Transverse colon (tissue), 4 donors: ENCODE results near the gene LRP1B. TPM values are rescaled to one million over a fixed set of nuclear protein-coding genes. Genes with fewer than 3 reads are reported as not detected.

Experiments
- DNase-seq: peaks from one replicate; pipeline ENCODE4 v3.0.0-alpha.2; 2019
- H3K27ac ChIP-seq, 4 donors: fragments of 200-600 bp; sonication (generic); 2 replicates each; pipeline ENCODE4 v1.5.1; 2016 to 2018; ENCODE audit warnings: inconsistent platforms in 4 of 4
- H3K27me3 ChIP-seq: fragments of 200-600 bp; sonication (generic); 2 replicates; pipeline ENCODE4 v1.5.1; 2017; ENCODE audit warnings: inconsistent platforms
- H3K36me3 ChIP-seq, 4 donors: fragments of 200-600 bp; sonication (generic); 2 replicates each; pipeline ENCODE4 v1.5.1; 2017 to 2019; ENCODE audit warnings: inconsistent platforms in 4 of 4
- H3K4me1 ChIP-seq, 4 donors: fragments of 200-600 bp; sonication (generic); 2 replicates each; pipeline ENCODE4 v1.5.1; 2017 to 2020; ENCODE audit warnings: inconsistent platforms in 4 of 4
- H3K4me3 ChIP-seq, 4 donors: fragments of 200-600 bp; sonication (generic); 1 replicate in 1 of 4; 2 replicates in 3 of 4; pipeline versions ENCODE4 v1.5.1 to v1.6.1; 2017 to 2019; ENCODE audit warnings: inconsistent platforms in 4 of 4
- H3K9me3 ChIP-seq, 2 donors: fragments of 200-600 bp; sonication (generic); 2 replicates each; pipeline ENCODE4 v1.5.1; 2017 to 2019; ENCODE audit warnings: inconsistent platforms in 2 of 2
- EP300 ChIP-seq: sonication (generic); formaldehyde crosslinking; IDR thresholded peaks from one replicate; pipeline ENCODE4 v1.6.1; 2017; ENCODE audit warnings: antibody characterized with exemption, low read depth
- POLR2A ChIP-seq: fragments of 450-650 bp; IDR thresholded peaks from one replicate; pipeline ENCODE4 v1.6.1; 2016; ENCODE audit warnings: antibody characterized with exemption, mild to moderate bottlenecking, moderate library complexity
- POLR2AphosphoS5 ChIP-seq, 3 donors: sonication (generic); formaldehyde crosslinking; IDR thresholded peaks; one replicate each; pipeline ENCODE4 v1.6.1; 2016; ENCODE audit warnings: antibody characterized with exemption in 3 of 3
- WGBS, 2 donors: methylation state at CpG; one replicate each; pipeline ENCODE4 v1.1.5; 2018; ENCODE audit warnings: low coverage in 1 of 2; 5-methylcytosine and 5-hydroxymethylcytosine counted together
- in situ Hi-C, 4 donors: fragments of 200-750 bp; cut with MboI; loops; one replicate each; pipeline versions ENCODE4 v1.15.0 to v1.15.1; 2017; ENCODE audit warnings: low sequenced_read_pairs in 3 of 4, low pct_ligation_motif_present in 1 of 4, low pct_unique_long_range_greater_than_20kb in 1 of 4
- intact Hi-C: fragments of 100-400 bp; cut with DNase I; formaldehyde crosslinking; loops from one replicate; pipeline ENCODE4 v1.15.1; 2023; ENCODE audit warnings: low total_unique reads
- total RNA-seq, 4 donors: library from RNA; depleted of rRNA; stranded (reverse); fragments of >200 nt; gene quantifications; one replicate each; pipeline ENCODE4 v1.1.0, GENCODE V29; 2016
- TF ChIP-seq, protein P1 (sequence below), 5 experiments: fragments of 200-600 bp in 3 of 5; fragments of 450-650 bp in 2 of 5; sonication (generic) in 3 of 5; IDR thresholded peaks; 1 replicate in 2 of 5; 2 replicates in 3 of 5; pipeline ENCODE4 v1.5.1; 2016 to 2017; ENCODE audit warnings: antibody characterized with exemption in 5 of 5, inconsistent platforms in 3 of 5, mild to moderate bottlenecking in 2 of 5, moderate library complexity in 1 of 5

Gene LRP1B
- total RNA-seq, 4 donors from 2014 or later = 0.48 to 5.4 (median 0.82) TPM; not detected in 1

DNA sequence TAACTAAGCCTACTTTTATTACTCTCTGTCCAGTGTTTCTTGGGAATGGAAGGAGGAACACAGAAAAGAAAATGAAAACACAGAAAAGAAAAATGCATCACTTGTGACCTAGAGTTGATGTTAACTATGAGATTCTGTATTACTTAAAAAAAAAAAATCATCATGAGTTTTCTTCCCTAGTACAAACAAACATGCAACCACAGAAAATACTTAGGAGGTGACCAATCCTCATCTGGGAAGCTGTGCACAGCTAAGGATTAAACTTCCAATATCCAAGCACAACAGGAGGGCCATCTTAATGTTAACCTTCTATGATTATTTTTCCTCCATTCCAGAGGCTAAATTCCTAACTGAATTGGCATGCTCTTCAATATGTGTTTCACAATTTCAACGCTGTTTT lies 1140.4 kb downstream of the LRP1B start:
- no peak for DNase-seq
- no peaks in the 10 kb centered on the region for H3K9me3 ChIP-seq
- WGBS, 2 donors = 57 to 62% methylated on average over 1 of the region's 1 CpG
- TF ChIP-seq POLR2AphosphoS5 (IDR thresholded peaks at IDR 0.05) (no peak), EP300 (no peak), POLR2A (no peak)
- TF ChIP-seq, protein P1, sequence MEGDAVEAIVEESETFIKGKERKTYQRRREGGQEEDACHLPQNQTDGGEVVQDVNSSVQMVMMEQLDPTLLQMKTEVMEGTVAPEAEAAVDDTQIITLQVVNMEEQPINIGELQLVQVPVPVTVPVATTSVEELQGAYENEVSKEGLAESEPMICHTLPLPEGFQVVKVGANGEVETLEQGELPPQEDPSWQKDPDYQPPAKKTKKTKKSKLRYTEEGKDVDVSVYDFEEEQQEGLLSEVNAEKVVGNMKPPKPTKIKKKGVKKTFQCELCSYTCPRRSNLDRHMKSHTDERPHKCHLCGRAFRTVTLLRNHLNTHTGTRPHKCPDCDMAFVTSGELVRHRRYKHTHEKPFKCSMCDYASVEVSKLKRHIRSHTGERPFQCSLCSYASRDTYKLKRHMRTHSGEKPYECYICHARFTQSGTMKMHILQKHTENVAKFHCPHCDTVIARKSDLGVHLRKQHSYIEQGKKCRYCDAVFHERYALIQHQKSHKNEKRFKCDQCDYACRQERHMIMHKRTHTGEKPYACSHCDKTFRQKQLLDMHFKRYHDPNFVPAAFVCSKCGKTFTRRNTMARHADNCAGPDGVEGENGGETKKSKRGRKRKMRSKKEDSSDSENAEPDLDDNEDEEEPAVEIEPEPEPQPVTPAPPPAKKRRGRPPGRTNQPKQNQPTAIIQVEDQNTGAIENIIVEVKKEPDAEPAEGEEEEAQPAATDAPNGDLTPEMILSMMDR (IDR thresholded peaks at IDR 0.05) = no peak
- H3K27me3 ChIP-seq = no peaks in the 10 kb centered on the region
- in situ Hi-C loops = no loop called here
- no peaks in the 10 kb centered on the region for H3K4me1 ChIP-seq
- no peaks in the 10 kb centered on the region for H3K36me3 ChIP-seq
- H3K27ac ChIP-seq = no peak overlapping the region
- no peak overlapping the region for H3K4me3 ChIP-seq
- intact Hi-C loops = no loop called here

DNA sequence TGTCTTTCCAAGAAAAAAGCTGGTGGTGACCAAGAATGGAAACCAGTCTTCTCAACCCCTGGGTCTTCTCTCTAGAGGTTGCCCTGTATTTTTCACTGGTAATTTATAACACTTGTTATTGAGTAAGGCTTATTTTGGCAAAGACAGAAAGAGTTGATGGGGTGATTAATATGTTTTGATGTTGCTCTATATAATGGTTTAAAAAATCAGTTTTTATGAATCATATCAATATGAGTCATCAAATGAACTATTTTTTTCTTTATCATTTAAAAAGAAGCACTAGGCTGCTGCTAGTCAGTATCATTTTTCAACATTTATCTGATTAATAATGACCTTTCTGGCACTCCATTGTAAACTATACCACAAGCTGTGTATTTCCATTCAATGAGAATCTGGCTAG lies 1142.2 kb downstream of the LRP1B start:
- DNase-seq = no peak
- in situ Hi-C loops (no loop called here), intact Hi-C loops (no loop called here)
- TF ChIP-seq POLR2A = no peak
- TF ChIP-seq, protein P1 (IDR thresholded peaks at IDR 0.05) = no peak
- TF ChIP-seq EP300 = no peak
- TF ChIP-seq POLR2AphosphoS5 (IDR thresholded peaks at IDR 0.05) = no peak
- no peaks in the 10 kb centered on the region for H3K36me3 ChIP-seq
- H3K4me3 ChIP-seq = no peak overlapping the region
- no peaks in the 10 kb centered on the region for H3K27me3 ChIP-seq
- H3K9me3 ChIP-seq = no peaks in the 10 kb centered on the region
- H3K4me1 ChIP-seq = no peaks in the 10 kb centered on the region
- no peak overlapping the region for H3K27ac ChIP-seq

DNA sequence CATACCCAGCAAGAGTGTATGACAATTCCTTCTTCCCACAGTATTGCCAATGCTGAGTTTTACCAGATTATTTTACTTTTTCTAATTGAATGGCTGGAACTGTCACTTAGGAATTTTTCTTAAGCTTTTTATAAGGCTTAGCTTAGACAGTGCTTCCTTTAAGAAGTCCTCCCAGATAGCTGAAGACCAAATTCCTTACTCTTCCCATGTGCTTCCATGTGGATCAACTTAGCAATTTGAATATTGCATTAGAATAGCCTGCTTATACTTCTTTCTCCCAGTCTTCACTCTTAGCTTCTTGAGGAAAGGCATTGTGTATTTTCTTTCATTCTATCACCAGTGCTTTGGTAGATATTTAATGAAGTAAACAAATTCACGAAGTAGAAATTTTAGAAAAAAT lies 1144.4 kb downstream of the LRP1B start:
- DNase-seq = no peak
- Histone ChIP-seq H3K4me1 (no peaks in the 10 kb centered on the region), H3K27me3 (no peaks in the 10 kb centered on the region), H3K36me3 (no peaks in the 10 kb centered on the region), H3K9me3 (no peaks in the 10 kb centered on the region), H3K27ac (no peak overlapping the region), H3K4me3 (no peak overlapping the region)
- intact Hi-C loops (no loop called here), in situ Hi-C loops (no loop called here)
- WGBS, 2 donors = 62 to 63% methylated on average over 1 of the region's 1 CpG
- TF ChIP-seq, protein P1 (IDR thresholded peaks at IDR 0.05) = no peak
- TF ChIP-seq EP300 = no peak
- TF ChIP-seq POLR2A = no peak
- TF ChIP-seq POLR2AphosphoS5 (IDR thresholded peaks at IDR 0.05) = no peak

GRCh38 chr2:140975237-140975636 lies 1155.6 kb downstream of the LRP1B start:
- Histone ChIP-seq H3K27ac (no peak overlapping the region), H3K27me3 (no peaks in the 10 kb centered on the region), H3K36me3 (no peaks in the 10 kb centered on the region), H3K4me3 (no peak overlapping the region), H3K9me3 (no peaks in the 10 kb centered on the region), H3K4me1 (no peaks in the 10 kb centered on the region)
- DNase-seq = no peak
- in situ Hi-C loops = no loop called here
- intact Hi-C loops = no loop called here
- TF ChIP-seq POLR2A (no peak), POLR2AphosphoS5 (IDR thresholded peaks at IDR 0.05) (no peak), EP300 (no peak)
- TF ChIP-seq, protein P1 (IDR thresholded peaks at IDR 0.05) = no peak
